HG03175 (cell line): ENCODE measurements around the gene XIRP2.

ENCODE experiments used
- ATAC-seq: cut with Tn5 transposase; IDR thresholded peaks from one replicate; pipeline ENCODE4 v1.9.1; 2021; ENCODE audit warnings: mild to moderate bottlenecking, moderate library complexity; ENCODE audit not compliant: unreplicated experiment

Gene XIRP2

DNA sequence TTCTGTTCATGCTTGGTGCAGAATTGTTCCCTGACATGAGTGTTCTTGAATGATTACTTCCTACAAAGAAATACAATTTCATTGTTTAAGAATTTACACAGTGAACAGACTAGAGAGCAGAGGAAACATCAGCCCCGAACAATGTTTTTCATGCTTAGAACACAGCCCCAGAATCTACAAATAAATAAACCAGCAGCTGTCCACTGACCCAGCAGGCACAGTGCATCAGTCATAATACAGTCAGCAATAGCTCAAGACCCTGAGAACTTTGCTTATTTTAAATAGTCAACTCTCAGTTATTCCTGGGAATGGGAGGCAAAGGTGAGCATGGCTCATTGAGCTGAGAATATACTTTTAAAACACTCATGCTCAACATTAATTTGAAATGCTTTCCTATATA lies 38.4 kb downstream of the XIRP2 start:
- ATAC-seq, result no peak

- ATAC-seq, result no peak
Measured at GRCh38 chr2:166932032-166932431, 43.8 kb downstream of the XIRP2 start.

GRCh38 chr2:166934817-166935216 lies 46.5 kb downstream of the XIRP2 start:
- ATAC-seq, result no peak

- ATAC-seq, result no peak
Measured at GRCh38 chr2:166942377-166942776, 54.1 kb downstream of the XIRP2 start.

- ATAC-seq, result no peak
Measured at GRCh38 chr2:166944909-166945308, 56.6 kb downstream of the XIRP2 start.

DNA sequence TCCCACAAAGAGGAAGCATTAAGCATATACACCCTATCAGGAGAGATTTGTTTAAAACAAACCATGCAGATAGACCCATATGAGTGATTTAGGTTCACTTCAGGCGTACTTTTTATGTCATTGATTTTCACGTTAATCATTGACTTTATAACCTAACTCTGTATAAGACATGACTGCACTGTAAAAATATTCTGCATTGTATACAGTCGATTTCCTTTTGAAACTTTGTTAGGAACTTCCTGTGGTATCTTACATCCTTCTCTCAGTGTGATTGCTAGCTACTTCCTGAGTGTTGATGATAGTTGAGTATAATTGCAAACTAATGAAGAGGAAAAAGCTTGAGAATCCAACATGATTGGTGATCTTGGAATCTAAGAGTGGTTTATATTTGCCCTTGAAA lies 69.4 kb downstream of the XIRP2 start:
- no peak for ATAC-seq

DNA sequence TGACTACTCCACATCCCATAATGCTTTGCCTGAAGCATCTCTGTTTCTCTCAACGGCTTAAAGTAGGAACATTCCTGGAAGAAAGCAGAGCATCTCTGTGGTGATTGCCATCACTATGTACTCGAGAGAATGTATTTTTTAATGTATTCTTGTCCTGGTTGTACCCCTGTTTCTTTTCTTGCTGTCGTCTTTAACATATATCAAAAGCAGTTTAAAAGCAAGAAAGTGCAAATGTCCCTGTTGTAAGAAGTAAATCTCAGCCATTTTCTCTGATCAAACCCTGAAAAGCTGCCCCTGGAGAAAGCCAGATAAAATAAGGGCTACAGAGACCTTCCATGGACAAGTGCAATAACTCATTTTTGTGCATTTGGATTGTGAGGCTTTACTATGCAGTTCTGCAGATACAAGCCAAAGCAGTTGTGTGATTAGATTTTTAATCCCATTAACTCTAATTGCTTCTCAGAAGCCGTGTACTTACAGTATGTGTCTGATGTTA lies 70.8 kb downstream of the XIRP2 start:
- ATAC-seq, result no peak

GRCh38 chr2:166959556-166959955 lies 71.3 kb downstream of the XIRP2 start:
- no peak for ATAC-seq

DNA sequence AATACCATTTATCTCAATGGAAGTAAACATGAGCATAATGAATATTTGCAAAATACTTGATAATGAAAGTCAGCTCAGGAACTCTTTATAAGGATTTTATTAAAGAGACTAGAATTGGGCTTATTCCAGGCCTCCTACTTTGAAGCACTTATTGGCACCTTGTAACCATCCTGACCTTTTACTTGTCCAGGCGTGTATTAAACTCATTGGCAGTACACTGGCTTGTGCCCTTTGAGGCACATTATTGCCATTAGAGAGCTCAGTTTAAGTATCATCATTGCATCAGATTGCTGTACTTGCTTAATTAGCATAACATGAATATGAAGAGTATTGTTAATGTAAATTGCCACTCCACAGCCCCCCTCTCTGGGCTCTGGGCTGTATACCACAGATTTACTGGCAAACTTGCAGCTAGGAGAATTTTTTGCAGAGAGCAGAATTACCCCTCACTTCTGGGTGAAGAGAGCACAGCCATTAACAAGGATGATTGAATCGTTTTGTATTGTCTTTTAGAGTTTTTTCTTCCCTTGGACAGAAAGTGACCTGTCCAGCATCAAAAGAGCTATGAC lies 72.5 kb downstream of the XIRP2 start:
- no peak for ATAC-seq

DNA sequence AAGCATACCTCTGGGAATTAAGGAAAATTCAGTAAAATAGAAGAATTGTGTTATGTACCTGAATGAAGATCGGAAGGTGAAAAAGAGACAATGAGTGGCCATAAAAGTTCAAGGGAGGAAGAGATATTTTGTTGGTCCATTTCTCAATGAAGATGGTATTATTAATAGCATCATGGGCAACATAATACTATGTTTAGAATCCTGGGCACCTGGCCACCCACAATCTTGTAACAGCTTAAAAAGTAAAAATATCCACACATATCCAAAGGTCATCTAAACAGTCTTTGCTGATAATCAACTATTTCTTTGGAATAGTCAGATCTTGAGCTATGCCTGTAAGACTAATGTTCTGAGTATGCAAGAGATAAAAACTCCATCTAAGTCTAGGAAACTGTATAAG lies 73.7 kb downstream of the XIRP2 start:
- no peak for ATAC-seq

- no peak for ATAC-seq
Measured at GRCh38 chr2:166969486-166969885, 81.2 kb downstream of the XIRP2 start.

DNA sequence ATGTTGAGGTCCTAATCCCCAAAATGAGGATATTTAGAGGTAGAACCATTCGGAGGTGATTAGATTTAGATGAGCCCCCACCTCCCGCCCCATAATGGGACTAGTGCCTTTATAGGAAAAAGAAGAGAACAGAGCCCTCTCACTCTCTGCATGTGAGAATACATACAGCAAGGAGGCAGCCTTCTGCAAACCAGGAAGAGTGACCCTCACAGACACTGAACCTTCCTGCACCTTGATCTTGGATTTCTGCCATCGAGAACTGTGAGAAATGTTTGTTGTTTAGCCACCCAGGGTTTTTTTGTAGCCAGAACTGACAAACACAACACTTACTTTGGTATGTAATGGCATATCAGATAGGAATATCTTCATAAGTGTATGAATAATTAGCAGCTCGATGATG lies 83.7 kb downstream of the XIRP2 start:
- no peak for ATAC-seq

- no peak for ATAC-seq
Measured at GRCh38 chr2:166972418-166972817, 84.1 kb downstream of the XIRP2 start.

- no peak for ATAC-seq
Measured at GRCh38 chr2:166984188-166984587, 95.9 kb downstream of the XIRP2 start.

DNA sequence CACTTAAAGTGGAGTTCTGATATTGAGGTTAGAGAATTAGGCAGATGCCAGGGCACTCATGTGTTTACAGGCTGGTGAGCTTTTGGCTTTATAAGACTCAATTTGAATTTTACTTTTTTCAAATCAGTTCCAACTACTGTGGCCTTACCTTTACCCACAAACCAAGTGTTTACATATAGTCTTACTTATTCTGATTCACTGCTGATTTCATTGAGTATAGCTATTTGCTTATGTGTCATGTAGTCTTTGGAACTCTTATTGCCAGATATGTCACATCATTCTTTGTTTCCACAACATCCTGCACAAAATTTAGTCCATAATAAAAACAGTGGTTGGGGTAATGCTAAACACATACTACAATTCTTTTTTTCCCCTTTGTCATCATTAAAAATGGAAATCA lies 96.5 kb downstream of the XIRP2 start:
- ATAC-seq, result no peak

- no peak for ATAC-seq
Measured at GRCh38 chr2:166994588-166995336, 106.5 kb downstream of the XIRP2 start.

- ATAC-seq, result no peak
Measured at GRCh38 chr2:166996465-166996864, 108.2 kb downstream of the XIRP2 start.

- ATAC-seq, result no peak
Measured at GRCh38 chr2:167001165-167001564, 112.9 kb downstream of the XIRP2 start.

- no peak for ATAC-seq
Measured at GRCh38 chr2:167005096-167005495, 116.8 kb downstream of the XIRP2 start.

GRCh38 chr2:167013227-167013626 lies 124.9 kb downstream of the XIRP2 start:
- ATAC-seq, result no peak

GRCh38 chr2:167015806-167016205 lies 127.5 kb downstream of the XIRP2 start:
- ATAC-seq, result no peak

DNA sequence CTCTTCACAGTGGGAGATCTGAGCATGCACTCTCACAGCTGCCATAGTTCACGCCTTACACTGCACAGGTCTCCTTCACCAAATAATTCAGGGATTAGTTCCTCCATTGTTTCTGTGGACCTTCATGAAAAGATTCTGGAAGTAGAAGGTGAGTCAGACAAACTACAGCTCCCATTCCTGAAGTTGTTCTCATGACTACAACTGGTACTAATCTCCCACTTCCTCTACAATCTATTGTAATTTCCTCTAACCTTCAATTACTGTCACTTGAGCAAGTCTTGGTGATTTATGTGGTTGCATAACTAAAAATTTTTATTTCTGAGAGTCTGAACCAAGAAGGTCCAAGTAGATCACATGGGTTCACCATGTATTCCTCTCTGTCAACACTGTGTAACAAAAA lies 128.7 kb downstream of the XIRP2 start:
- no peak for ATAC-seq

GRCh38 chr2:167018590-167018989 lies 130.3 kb downstream of the XIRP2 start:
- ATAC-seq, result no peak
